ENCODE results near the gene OPA1. TPM values are rescaled to one million over a fixed set of nuclear protein-coding genes. Genes with fewer than 3 reads are reported as not detected.

Gene OPA1
- total and polyA plus RNA-seq, 2 experiments from 2014 or later: 24.9 to 89.9 TPM

DNA sequence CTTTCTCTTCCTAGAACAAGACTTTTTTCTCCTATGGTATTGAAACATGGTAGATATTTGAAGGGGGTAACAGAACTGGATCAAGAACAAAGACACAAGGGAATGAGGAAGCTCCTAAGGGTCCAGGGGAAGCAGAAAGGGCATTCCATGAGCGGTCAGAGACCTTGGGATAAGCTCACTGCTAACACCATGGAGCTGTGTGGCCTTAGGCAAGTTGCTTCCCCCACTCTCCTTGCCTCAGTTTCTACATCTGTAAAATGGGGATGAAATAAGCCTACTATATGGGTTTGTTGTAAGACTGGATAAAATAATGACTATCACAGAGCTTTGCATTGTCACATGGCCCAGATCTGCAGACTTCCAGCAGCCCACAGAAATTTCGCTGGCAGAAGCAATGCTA is 139.8 kb downstream of the OPA1 start:
- no peak overlapping the region for H3K27ac ChIP-seq (ENCODE audit: low read depth)
- peaks cover 21% of the 10 kb centered on the region for H3K4me1 ChIP-seq (ENCODE audit: insufficient read depth)
- DNase-seq (ENCODE audit: low spot score) (no peak), ATAC-seq (no peak)
- no peaks in the 10 kb centered on the region for H3K9me2 ChIP-seq (ENCODE audit: insufficient read depth)
- H3K4me2 ChIP-seq: no peak overlapping the region
- Mint-ChIP-seq H3K4me3 (no peak overlapping the region), H3K36me3 (ENCODE audit: low read depth) (no peaks in the 10 kb centered on the region), H3K27ac (no peak overlapping the region), H3K27me3 (ENCODE audit: insufficient read depth, low read depth, poor library complexity) (peaks cover 20% of the 10 kb centered on the region), H3K9me3 (no peaks in the 10 kb centered on the region), H3K4me1 (peaks cover 23% of the 10 kb centered on the region)
- no peak overlapping the region for H3K4me3 ChIP-seq
- TF ChIP-seq, protein P1, sequence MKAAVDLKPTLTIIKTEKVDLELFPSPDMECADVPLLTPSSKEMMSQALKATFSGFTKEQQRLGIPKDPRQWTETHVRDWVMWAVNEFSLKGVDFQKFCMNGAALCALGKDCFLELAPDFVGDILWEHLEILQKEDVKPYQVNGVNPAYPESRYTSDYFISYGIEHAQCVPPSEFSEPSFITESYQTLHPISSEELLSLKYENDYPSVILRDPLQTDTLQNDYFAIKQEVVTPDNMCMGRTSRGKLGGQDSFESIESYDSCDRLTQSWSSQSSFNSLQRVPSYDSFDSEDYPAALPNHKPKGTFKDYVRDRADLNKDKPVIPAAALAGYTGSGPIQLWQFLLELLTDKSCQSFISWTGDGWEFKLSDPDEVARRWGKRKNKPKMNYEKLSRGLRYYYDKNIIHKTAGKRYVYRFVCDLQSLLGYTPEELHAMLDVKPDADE (IDR thresholded peaks at IDR 0.05): no peak
- TF ChIP-seq CREB1 (CRISPR knock-in tag; IDR thresholded peaks at IDR 0.05; ENCODE audit: low read depth) (no peak), EZH2phosphoT487 (IDR thresholded peaks at IDR 0.05; ENCODE audit: unreplicated experiment) (no peak), JUNB (IDR thresholded peaks at IDR 0.05; ENCODE audit: unreplicated experiment) (no peak), ZNF331 (CRISPR knock-in tag; IDR thresholded peaks at IDR 0.05; ENCODE audit: low read depth) (no peak), STAT1 (IDR thresholded peaks at IDR 0.05; ENCODE audit: unreplicated experiment) (no peak)
- TF ChIP-seq, protein P2, sequence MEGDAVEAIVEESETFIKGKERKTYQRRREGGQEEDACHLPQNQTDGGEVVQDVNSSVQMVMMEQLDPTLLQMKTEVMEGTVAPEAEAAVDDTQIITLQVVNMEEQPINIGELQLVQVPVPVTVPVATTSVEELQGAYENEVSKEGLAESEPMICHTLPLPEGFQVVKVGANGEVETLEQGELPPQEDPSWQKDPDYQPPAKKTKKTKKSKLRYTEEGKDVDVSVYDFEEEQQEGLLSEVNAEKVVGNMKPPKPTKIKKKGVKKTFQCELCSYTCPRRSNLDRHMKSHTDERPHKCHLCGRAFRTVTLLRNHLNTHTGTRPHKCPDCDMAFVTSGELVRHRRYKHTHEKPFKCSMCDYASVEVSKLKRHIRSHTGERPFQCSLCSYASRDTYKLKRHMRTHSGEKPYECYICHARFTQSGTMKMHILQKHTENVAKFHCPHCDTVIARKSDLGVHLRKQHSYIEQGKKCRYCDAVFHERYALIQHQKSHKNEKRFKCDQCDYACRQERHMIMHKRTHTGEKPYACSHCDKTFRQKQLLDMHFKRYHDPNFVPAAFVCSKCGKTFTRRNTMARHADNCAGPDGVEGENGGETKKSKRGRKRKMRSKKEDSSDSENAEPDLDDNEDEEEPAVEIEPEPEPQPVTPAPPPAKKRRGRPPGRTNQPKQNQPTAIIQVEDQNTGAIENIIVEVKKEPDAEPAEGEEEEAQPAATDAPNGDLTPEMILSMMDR (conservative IDR thresholded peaks at IDR 0.05; ENCODE audit: low read depth in 2 of 2): no peak
- H3K27me3 ChIP-seq (ENCODE audit: insufficient read depth): no peaks in the 10 kb centered on the region
- H3K79me2 ChIP-seq (replicated peaks; ENCODE audit: insufficient read depth): no peaks in the 10 kb centered on the region
- H4K20me1 ChIP-seq (replicated peaks; ENCODE audit: insufficient read depth): no peaks in the 10 kb centered on the region
- no peaks in the 10 kb centered on the region for H3F3A ChIP-seq (replicated peaks; ENCODE audit: low read depth)
- H3K36me3 ChIP-seq (ENCODE audit: insufficient read depth): no peaks in the 10 kb centered on the region
- H2AFZ ChIP-seq: no peak overlapping the region

DNA sequence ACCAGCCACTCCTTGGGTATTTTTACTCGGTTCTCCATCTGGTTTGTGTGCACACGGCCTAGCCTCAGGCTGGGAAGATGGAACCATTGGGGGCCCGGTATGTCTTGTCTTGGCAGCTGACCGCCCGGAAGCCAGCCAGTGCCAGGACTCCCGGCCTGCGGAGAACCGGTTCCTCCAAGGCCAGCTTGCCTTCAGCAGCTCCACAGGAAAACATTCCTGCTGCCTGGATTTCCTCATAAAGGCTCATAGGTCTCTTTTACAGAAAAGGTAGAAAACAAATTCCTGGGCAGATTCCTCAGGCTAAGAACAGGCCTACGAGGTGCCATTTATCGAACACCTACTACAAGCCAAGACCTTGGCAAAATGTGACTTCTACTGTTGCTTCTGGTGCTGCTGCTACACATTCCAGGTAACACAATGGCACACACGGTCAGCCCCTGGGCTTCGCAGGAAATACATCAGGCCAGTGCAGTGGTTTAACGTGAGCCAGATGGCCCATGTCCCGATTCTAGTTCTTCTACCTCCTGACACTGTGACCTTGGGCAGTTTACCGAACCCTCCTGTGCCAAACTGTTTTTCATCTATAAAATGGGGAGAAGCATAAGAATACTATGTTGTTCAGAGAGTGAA is 141.8 kb downstream of the OPA1 start:
- Histone ChIP-seq H3K27me3 (ENCODE audit: insufficient read depth) (no peaks in the 10 kb centered on the region), H3K9me2 (ENCODE audit: insufficient read depth) (no peaks in the 10 kb centered on the region), H3K4me1 (ENCODE audit: insufficient read depth) (peaks cover 21% of the 10 kb centered on the region), H4K20me1 (replicated peaks; ENCODE audit: insufficient read depth) (no peaks in the 10 kb centered on the region), H3F3A (replicated peaks; ENCODE audit: low read depth) (no peaks in the 10 kb centered on the region), H3K79me2 (replicated peaks; ENCODE audit: insufficient read depth) (no peaks in the 10 kb centered on the region), H3K4me3 (no peak overlapping the region), H3K4me2 (no peak overlapping the region), H3K36me3 (ENCODE audit: insufficient read depth) (no peaks in the 10 kb centered on the region), H2AFZ (no peak overlapping the region), H3K27ac (ENCODE audit: low read depth) (no peak overlapping the region)
- no peak for ATAC-seq
- Mint-ChIP-seq H3K27ac (no peak overlapping the region), H3K36me3 (ENCODE audit: low read depth) (no peaks in the 10 kb centered on the region), H3K27me3 (ENCODE audit: insufficient read depth, low read depth, poor library complexity) (peaks cover 20% of the 10 kb centered on the region), H3K9me3 (no peaks in the 10 kb centered on the region), H3K4me3 (no peak overlapping the region), H3K4me1 (peaks cover 19% of the 10 kb centered on the region)
- TF ChIP-seq CREB1 (CRISPR knock-in tag; IDR thresholded peaks at IDR 0.05; ENCODE audit: low read depth): no peak
- no peak for DNase-seq (ENCODE audit: low spot score)

DNA sequence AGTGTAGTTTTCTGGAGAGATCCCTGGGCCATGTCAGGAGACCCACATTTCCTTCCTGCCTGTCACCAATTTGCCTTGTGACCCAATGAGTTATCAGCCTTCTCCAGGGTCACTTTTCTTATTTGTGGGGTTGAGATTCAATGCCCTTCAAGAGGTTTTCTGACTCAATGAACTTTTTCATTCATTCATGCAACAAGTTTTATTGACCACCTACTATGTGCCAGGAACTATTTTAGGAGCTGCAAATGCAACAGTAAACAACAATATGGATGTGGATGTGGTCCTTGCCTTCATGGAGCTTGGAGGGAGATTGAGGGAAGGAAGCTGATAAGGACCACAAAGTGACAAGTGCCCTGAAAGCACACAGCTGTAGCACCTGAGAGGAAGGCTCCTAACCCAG is 142.8 kb downstream of the OPA1 start:
- H3K4me3 ChIP-seq: no peak overlapping the region
- DNase-seq (ENCODE audit: low spot score) (no peak), ATAC-seq (no peak)
- H3K36me3 ChIP-seq (ENCODE audit: insufficient read depth): no peaks in the 10 kb centered on the region
- Mint-ChIP-seq H3K4me3 (no peak overlapping the region), H3K4me1 (peaks cover 12% of the 10 kb centered on the region), H3K27me3 (ENCODE audit: insufficient read depth, low read depth, poor library complexity) (peaks cover 15% of the 10 kb centered on the region), H3K9me3 (no peaks in the 10 kb centered on the region), H3K36me3 (ENCODE audit: low read depth) (no peaks in the 10 kb centered on the region), H3K27ac (no peak overlapping the region)
- peaks cover 13% of the 10 kb centered on the region for H3K4me1 ChIP-seq (ENCODE audit: insufficient read depth)
- no peaks in the 10 kb centered on the region for H3K9me2 ChIP-seq (ENCODE audit: insufficient read depth)
- no peaks in the 10 kb centered on the region for H3K79me2 ChIP-seq (replicated peaks; ENCODE audit: insufficient read depth)
- no peak overlapping the region for H3K4me2 ChIP-seq
- no peak for TF ChIP-seq NANOG (IDR thresholded peaks at IDR 0.05; ENCODE audit: borderline replicate concordance)
- no peaks in the 10 kb centered on the region for H4K20me1 ChIP-seq (replicated peaks; ENCODE audit: insufficient read depth)
- H2AFZ ChIP-seq: no peak overlapping the region
- no peak overlapping the region for H3K27ac ChIP-seq (ENCODE audit: low read depth)
- no peaks in the 10 kb centered on the region for H3K27me3 ChIP-seq (ENCODE audit: insufficient read depth)
- no peaks in the 10 kb centered on the region for H3F3A ChIP-seq (replicated peaks; ENCODE audit: low read depth)

All from GM23338 (cell line).